DMS53 (cell line): ENCODE results near the gene DDR1.

ENCODE experiments used
- DNase-seq: peaks from one replicate; lab custom pipeline; 2025; lab: John Stamatoyannopoulos, UW

Gene DDR1

GRCh38 chr6:30881392-30882203 lies 2.7 kb upstream of the DDR1 start:
- DNase-seq: peak; percentile 46

GRCh38 chr6:30882204-30882758 lies 2.0 kb upstream of the DDR1 start:
- DNase-seq: peak; percentile 70

GRCh38 chr6:30882759-30883684 lies 1.3 kb upstream of the DDR1 start:
- DNase-seq: peak; percentile 91

GRCh38 chr6:30884521-30885480 lies 482 bp downstream of the DDR1 start:
- DNase-seq: peak; percentile 71

GRCh38 chr6:30885481-30885998 lies 1.2 kb downstream of the DDR1 start:
- DNase-seq: peak; percentile 72

GRCh38 chr6:30885999-30886896 lies 1.9 kb downstream of the DDR1 start:
- DNase-seq: peak; percentile 89

GRCh38 chr6:30886897-30887255 lies 2.6 kb downstream of the DDR1 start:
- no peak for DNase-seq

- no peak for DNase-seq
Measured at GRCh38 chr6:30887901-30888815, 3.8 kb downstream of the DDR1 start.

GRCh38 chr6:30888816-30889495 lies 4.6 kb downstream of the DDR1 start:
- no peak for DNase-seq

GRCh38 chr6:30889496-30889885 lies 5.2 kb downstream of the DDR1 start:
- no peak for DNase-seq

GRCh38 chr6:30889921-30890645 lies 5.8 kb downstream of the DDR1 start:
- no peak for DNase-seq

- DNase-seq: no peak
Measured at GRCh38 chr6:30890646-30891449, 6.5 kb downstream of the DDR1 start.

GRCh38 chr6:30891450-30891723 lies 7.1 kb downstream of the DDR1 start:
- DNase-seq: no peak

- DNase-seq: no peak
Measured at GRCh38 chr6:30891816-30892538, 7.7 kb downstream of the DDR1 start.

GRCh38 chr6:30893001-30893591 lies 8.8 kb downstream of the DDR1 start:
- DNase-seq: no peak

GRCh38 chr6:30893666-30894065 lies 9.3 kb downstream of the DDR1 start:
- DNase-seq: no peak
